NCI-H524 treated with DMSO at 0.1 percent for 48 hours (cell line): ENCODE measurements around the gene LRRK1.
A peak's percentile ranks its signal among the peaks of the same experiment; 100 is the strongest.

Experiments used
- DNase-seq: peaks from one replicate; lab custom pipeline; 2025; lab: John Stamatoyannopoulos, UW

Gene LRRK1

DNA sequence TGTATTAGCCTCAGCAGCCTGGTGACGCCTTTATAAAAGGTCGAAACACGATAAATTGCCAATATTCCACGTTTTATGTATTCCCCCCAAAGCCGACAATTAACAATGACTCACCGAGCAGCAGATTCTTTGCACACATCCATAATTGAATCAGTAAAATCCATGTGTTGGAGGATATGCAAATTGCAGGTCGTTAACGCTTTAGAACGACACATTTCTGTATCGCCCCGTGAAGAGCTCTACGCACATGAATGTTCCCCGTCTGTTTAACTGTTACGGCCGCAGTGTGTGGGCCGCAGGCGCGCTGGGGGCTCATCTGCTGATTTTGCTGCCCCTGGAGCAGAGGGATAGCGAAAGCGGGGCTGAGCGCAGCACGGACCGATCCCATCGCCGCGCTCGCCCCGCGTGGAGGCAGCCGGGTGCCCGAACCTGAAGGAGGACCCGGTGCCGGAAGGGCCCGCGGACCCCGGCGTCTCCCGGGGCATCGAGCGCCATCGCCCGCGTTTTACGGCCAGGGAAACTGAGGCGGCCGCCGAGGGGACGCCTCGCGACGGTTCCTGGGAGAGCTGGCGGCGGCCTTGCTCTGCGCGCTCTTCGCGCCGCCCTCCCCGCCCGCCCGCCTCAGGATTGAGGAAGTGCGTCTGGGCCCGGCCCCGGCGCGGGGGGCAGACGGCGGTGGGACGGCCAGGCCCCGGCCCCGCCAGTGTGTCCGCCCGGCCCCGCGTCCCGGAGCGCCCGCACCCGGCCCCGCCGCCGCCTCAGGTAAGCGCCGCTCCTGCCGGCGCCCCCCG is at the start of gene LRRK1:
Gene LRRK1 (plus strand): TSS at position 668 of the 791 bp plus-strand sequence. CDS start 5,276 bp downstream, outside the sequence.
- no peak for DNase-seq

DNA sequence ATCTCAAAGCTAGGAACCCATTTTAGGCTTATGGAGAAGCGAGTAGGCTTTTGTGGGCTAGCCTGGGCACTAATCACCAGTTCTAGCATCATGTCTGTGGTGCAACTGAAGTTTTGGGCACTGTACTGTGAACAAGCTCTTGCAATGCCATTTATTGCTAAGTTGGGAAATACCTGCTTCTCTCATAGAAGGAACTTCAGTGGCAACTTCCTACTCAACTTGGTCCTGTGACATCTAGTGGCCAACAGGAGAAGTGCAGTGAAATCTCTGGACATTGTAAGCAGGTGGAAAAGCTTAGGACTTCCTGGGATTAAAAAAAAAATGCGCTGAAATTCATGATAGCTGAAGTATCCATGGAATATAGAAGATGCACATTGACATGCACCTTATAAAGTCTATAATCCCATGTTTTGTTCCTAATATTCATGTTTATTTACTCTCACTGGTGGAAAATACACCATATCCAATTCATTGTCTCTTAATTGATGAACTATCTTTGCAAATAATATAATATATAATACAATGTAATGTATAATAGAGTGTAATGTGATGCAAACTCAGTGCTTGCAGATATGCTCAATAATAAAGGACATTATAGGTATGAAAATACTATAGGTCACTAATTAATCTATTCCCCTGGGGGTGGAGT is 46.0 kb upstream of the LRRK1 start:
- DNase-seq, result peak; percentile 12

- DNase-seq, result no peak
These were observed 43.7 kb upstream of the LRRK1 start for GRCh38 chr15:100875495-100875894.

GRCh38 chr15:100875976-100876375 is 43.2 kb upstream of the LRRK1 start:
- DNase-seq, result no peak

DNA sequence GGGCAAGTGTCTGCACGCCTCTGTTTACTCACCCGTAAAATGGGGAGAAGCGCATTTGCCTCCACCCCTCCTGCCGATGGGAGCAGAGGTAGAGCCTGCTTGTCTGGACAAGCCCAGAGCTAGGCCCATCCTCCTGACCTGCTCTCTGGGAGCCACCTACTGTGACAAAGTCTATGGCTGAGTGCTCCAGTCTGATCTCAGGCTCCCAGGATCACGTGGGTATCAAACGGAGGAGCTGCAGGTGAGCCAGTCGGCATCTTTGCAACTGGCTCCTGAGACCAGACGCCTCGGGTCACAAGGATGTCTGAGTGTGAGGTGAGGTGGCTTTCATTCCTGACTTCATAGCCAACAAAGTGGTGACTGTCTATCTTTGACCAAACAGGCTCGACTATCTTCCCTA is 41.6 kb upstream of the LRRK1 start:
- DNase-seq, result no peak

DNA sequence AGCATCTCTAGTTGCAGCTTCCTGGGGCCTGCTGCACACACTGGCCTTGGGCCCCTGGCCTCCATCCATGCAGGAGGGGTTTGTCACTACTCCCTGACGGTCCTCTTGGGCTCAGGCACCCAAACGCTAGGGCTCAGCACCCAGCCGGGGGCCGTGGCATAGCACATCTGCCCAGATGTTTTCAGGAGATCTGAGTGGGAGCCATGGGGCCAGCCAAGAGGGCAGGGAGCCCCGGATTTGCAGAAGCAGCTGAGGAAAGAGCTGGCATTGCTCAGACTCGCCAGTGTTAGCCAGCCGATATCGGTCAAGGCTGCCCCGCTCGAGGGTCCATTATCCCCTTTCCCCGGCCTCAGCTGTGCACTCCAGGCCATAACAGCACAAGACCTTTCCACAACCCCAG is 41.0 kb upstream of the LRRK1 start:
- DNase-seq, result no peak

- no peak for DNase-seq
These were observed 40.5 kb upstream of the LRRK1 start for GRCh38 chr15:100878648-100879047.

- DNase-seq, result no peak
These were observed 40.1 kb upstream of the LRRK1 start for GRCh38 chr15:100879061-100879463.

DNA sequence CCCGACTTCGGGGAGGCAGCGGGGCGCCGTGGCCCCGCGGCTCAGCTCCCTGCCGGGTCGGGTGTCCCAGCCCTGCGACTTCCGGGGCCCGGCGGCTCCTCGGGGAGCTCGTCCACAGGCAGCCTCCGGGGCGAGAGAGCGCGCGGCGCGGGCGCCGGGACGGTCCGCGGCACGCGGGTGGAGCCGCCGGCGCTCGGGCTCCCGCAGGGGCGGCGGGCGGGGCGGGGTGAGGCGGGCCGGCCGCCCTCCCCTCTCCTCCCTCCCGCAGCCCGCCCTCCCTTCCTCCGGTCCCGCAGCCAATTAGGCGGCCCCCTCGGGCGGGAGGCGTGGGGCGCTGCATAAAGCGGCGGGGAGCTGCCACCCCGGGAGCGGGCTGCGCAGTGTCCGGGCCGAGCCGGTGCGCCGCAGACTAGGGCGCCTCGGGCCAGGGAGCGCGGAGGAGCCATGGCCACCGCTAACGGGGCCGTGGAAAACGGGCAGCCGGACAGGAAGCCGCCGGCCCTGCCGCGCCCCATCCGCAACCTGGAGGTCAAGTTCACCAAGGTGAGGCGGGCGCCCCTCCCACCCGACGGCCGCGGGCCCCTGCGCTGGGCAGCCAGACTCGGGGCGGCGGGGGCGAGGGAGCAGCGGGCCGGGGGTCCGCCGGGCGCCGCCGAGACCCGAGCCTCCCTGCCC is 39.6 kb upstream of the LRRK1 start, which contains the start of gene ALDH1A3:
Gene ALDH1A3 (plus strand): TSS at position 368 of the 675 bp plus-strand sequence. CDS start 77 bp downstream, at position 445.
- no peak for DNase-seq

DNA sequence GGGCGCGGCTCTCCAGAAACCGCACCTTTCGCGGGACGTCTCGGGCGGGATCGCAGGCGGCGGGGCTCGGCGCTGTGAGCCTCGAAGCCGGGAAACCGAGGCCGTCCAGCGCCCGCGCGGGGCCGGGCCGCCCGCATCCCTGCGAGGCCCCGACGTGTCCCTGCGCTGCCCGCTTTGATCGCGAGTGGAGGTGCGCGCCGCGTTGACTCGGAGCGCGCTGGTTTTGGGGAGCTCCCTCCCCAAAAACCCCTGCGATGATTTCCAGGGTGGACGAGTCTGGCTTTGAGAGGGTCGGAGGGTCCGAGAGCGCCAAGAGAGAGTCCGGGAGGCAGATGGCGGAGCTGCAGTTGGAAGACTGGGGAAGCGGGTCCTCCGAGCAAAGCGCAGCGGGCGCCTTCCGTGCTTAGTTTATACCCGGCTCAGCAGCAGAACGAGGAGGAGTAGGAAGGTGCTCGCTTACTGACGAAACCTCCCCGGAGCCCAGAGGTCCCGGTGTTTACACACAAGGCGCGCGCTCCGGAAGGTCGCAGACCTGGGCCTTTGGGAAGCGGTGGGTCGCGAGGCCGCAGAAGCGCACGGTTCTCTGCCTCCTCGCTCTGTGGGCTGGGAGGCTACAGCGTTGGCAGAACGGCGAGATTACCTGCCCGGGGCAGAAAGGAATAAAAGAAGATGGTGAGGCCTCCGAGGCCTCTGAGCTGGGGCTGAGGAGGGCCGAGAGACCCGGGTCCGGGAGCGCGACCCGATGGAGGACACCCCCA is 38.8 kb upstream of the LRRK1 start:
- no peak for DNase-seq

DNA sequence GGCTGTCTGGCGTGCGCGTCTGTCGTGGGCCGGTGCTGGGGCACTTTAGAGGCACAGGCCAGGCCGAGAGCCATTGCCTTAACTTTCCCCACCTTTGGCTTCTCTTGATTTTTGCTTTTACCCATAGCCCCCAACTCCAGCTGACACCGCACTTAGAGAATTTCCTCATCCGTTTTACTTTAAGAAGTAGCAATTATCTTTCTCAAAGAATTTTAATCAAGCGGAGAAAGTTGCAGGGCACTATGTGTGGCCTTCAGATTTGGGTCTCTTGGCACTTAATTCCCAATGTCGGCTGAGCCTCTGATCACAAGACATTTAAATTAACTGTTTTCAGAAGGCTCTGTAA is 38.3 kb upstream of the LRRK1 start:
- no peak for DNase-seq

GRCh38 chr15:100881573-100882336 is 37.4 kb upstream of the LRRK1 start:
- no peak for DNase-seq

- DNase-seq, result no peak
These were observed 34.0 kb upstream of the LRRK1 start for GRCh38 chr15:100885116-100885515.

DNA sequence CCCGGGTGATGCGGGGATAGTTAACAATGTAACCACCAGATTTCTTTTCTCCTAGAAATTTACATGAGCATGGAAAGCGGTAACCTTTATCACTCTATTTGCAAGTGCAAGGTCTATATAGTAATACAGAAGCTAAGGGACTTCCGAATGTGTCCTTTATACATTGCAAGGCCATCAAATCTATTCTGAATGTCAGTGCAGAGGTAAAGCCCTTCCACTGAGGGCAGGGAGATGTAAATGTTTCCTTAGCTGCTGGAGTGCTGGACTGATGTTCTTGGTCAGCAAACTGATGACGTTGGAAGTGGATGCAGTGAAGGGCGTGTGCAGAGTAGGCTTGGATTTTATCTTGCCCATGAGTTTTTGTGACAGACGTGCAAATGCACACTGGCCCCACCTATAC is 33.3 kb upstream of the LRRK1 start:
- no peak for DNase-seq

- no peak for DNase-seq
These were observed 31.8 kb upstream of the LRRK1 start for GRCh38 chr15:100887211-100887913.

DNA sequence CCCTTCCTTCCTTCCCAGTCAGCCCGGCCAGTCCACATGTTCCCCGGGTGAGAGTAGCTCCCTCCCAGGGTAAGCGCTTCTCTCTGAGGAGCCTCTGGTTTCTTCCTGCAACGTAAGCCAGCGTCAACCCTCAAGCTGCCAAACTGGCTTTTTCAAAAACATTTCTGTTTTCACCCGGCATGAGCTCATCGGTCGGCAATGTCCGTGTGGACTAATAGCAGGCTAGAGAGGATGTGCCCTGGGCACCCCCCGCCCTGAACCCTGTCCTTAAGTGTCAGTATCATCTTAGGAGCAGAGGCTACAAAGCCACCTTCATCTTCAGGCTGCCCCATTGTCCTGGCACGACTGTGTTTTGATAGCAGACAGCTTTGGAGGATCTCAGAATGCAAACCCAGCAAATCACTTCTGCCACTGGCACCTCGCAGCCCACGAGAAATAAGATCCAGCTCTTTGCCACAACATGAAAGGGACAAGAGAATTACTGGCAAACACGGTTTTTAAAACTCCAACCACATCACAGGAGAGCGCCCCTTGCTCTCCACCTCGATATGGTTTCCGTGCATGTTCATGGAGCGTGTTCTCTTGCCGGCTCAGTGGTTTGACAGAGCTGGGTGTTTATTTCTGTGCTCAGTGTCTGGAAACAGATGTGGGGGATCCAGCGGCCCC is 29.6 kb upstream of the LRRK1 start:
- DNase-seq, result no peak

GRCh38 chr15:100890051-100890720 is 29.0 kb upstream of the LRRK1 start:
- no peak for DNase-seq

DNA sequence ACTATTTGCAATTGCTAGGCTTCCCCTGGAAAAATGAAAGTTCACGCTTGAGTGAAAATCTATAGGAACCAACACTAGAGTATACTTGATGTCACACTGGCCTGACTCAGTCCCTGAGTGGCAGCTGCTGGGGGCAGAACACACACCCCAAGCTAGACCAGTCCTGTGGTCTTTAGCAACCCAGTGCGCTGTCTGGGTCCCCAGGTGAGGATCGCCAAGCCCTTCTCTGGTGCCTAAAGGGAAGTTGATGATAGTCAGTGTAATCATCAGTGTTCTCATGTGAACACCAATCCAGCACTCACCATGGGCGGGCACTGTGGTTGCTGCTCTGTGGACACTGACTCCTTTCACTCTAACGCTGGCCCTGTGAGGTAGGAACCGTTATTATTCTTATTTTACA is 28.3 kb upstream of the LRRK1 start:
- DNase-seq, result no peak

DNA sequence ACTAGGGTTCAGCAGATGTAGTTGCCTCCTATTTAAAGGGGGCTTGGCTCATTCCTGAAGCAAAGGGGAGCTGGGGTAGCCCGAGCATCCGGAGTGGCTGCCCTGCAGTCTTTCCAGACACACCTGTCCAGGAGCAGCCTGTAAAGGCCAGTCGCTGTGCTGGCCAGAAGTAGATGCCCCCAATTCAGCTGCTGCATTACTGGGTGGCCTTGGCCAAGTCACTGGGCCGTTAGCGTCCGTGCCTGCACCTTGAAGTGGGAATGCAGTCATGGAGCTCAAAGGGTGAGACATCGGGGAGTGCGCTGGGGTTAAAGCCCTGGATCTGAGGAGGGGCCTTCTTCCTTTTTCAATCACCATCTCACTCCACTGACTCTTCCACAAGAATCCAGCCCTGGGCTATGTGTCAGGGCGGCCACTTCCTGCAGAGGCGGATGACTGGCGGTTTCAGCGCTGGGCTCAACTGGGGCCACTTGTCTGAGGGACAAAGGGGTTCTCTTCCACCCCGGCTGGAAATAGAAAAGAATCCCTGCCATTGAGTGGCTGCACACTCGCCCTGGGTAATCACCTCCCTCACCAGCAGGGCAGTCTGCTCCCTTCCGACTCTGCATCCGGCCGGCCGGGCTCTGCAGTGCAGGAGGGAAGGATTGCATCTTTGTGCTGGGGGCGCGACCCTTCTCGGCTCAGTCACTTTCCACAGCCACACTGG is 27.7 kb upstream of the LRRK1 start:
- no peak for DNase-seq
